ENCODE measurements around the gene THBS2.

THBS2 gene

GRCh38 chr6:169266746-169267591 is 13.3 kb upstream of the THBS2 start:
- Histone ChIP-seq H3K4me1 (ENCODE audit: insufficient read depth, low read length, severe bottlenecking) (no peaks in the 10 kb centered on the region), H3K9ac (ENCODE audit: low read length) (no peak overlapping the region), H3K36me3 (ENCODE audit: insufficient read depth, low read length) (no peaks in the 10 kb centered on the region), H3K27me3 (ENCODE audit: insufficient read depth, low read length) (0 out of 2 replicates have a peak, but pooled peaks cover 4% of the 10 kb centered on the region), H3K4me3 (ENCODE audit: low read depth, low read length, poor library complexity, severe bottlenecking) (no peak overlapping the region), H4K20me1 (ENCODE audit: insufficient read depth, low read length) (no peaks in the 10 kb centered on the region), H3K9me3 (ENCODE audit: low read length) (no peaks in the 10 kb centered on the region), H3F3A (ENCODE audit: insufficient read depth, low read length) (no peaks in the 10 kb centered on the region), H3K79me2 (ENCODE audit: insufficient read depth, low read length) (no peaks in the 10 kb centered on the region), H3K9me2 (ENCODE audit: low read depth, low read length) (no peaks in the 10 kb centered on the region), H2AFZ (ENCODE audit: low read length) (no peak overlapping the region), H3K27ac (ENCODE audit: low read depth, low read length, poor library complexity, severe bottlenecking) (no peak overlapping the region), H3K4me2 (ENCODE audit: low read length) (no peak overlapping the region)
- no peak for TF ChIP-seq CTCF (IDR thresholded peaks at IDR 0.05; ENCODE audit: low read length)
- no peak for TF ChIP-seq EZH2 (IDR thresholded peaks at IDR 0.05; ENCODE audit: borderline replicate concordance, low read length)

- no peak overlapping the region for H3K27ac ChIP-seq (ENCODE audit: low read depth, low read length, poor library complexity, severe bottlenecking)
Observed at GRCh38 chr6:169266261-169266660, 12.6 kb upstream of the THBS2 start.

GRCh38 chr6:169265486-169266131 is 12.0 kb upstream of the THBS2 start:
- H3K4me1 ChIP-seq (ENCODE audit: insufficient read depth, low read length, severe bottlenecking), result no peaks in the 10 kb centered on the region
- H3K9ac ChIP-seq (ENCODE audit: low read length), result no peak overlapping the region
- H3K27ac ChIP-seq (ENCODE audit: low read depth, low read length, poor library complexity, severe bottlenecking), result no peak overlapping the region
- H3K79me2 ChIP-seq (ENCODE audit: insufficient read depth, low read length), result no peaks in the 10 kb centered on the region
- no peak overlapping the region for H3K4me3 ChIP-seq (ENCODE audit: low read depth, low read length, poor library complexity, severe bottlenecking)
- H3K27me3 ChIP-seq (ENCODE audit: insufficient read depth, low read length), result 0 out of 2 replicates have a peak, but pooled peaks cover 4% of the 10 kb centered on the region
- no peaks in the 10 kb centered on the region for H3K9me2 ChIP-seq (ENCODE audit: low read depth, low read length)
- H3K36me3 ChIP-seq (ENCODE audit: insufficient read depth, low read length), result no peaks in the 10 kb centered on the region
- H2AFZ ChIP-seq (ENCODE audit: low read length), result no peak overlapping the region
- no peaks in the 10 kb centered on the region for H3F3A ChIP-seq (ENCODE audit: insufficient read depth, low read length)
- H3K4me2 ChIP-seq (ENCODE audit: low read length), result no peak overlapping the region
- TF ChIP-seq EZH2 (IDR thresholded peaks at IDR 0.05; ENCODE audit: borderline replicate concordance, low read length), result no peak
- TF ChIP-seq CTCF (IDR thresholded peaks at IDR 0.05; ENCODE audit: low read length), result no peak
- no peaks in the 10 kb centered on the region for H3K9me3 ChIP-seq (ENCODE audit: low read length)
- no peaks in the 10 kb centered on the region for H4K20me1 ChIP-seq (ENCODE audit: insufficient read depth, low read length)

More at GRCh38 chr6:169266261-169266660, 12.6 kb upstream of the THBS2 start:
- no peak overlapping the region for H3K4me3 ChIP-seq (ENCODE audit: low read depth, low read length, poor library complexity, severe bottlenecking)
- no peak overlapping the region for H3K9ac ChIP-seq (ENCODE audit: low read length)
- H3K9me2 ChIP-seq (ENCODE audit: low read depth, low read length), result no peaks in the 10 kb centered on the region
- H3K4me2 ChIP-seq (ENCODE audit: low read length), result no peak overlapping the region
- H3F3A ChIP-seq (ENCODE audit: insufficient read depth, low read length), result no peaks in the 10 kb centered on the region
- H2AFZ ChIP-seq (ENCODE audit: low read length), result no peak overlapping the region
- no peaks in the 10 kb centered on the region for H3K79me2 ChIP-seq (ENCODE audit: insufficient read depth, low read length)
- H3K27me3 ChIP-seq (ENCODE audit: insufficient read depth, low read length), result 0 out of 2 replicates have a peak, but pooled peaks cover 4% of the 10 kb centered on the region
- H4K20me1 ChIP-seq (ENCODE audit: insufficient read depth, low read length), result no peaks in the 10 kb centered on the region
- H3K4me1 ChIP-seq (ENCODE audit: insufficient read depth, low read length, severe bottlenecking), result no peaks in the 10 kb centered on the region
- TF ChIP-seq CTCF (IDR thresholded peaks at IDR 0.05; ENCODE audit: low read length) (no peak), EZH2 (IDR thresholded peaks at IDR 0.05; ENCODE audit: borderline replicate concordance, low read length) (no peak)
- H3K9me3 ChIP-seq (ENCODE audit: low read length), result no peaks in the 10 kb centered on the region
- no peaks in the 10 kb centered on the region for H3K36me3 ChIP-seq (ENCODE audit: insufficient read depth, low read length)

Measured in OCI-LY1 (cell line).